COR-L47 (cell line): Measurements from ENCODE around the gene TM9SF4.

Experiments
- DNase-seq: peaks from one replicate; lab custom pipeline; 2025; lab: John Stamatoyannopoulos, UW

TM9SF4 gene

GRCh38 chr20:32109392-32110172, at the start of gene TM9SF4:
Gene TM9SF4 (plus strand): TSS chr20:32109714. CDS start chr20:32109741, 27 bp downstream.
- peak; percentile 97 for DNase-seq

- no peak for DNase-seq
These were observed 46.7 kb upstream of the TM9SF4 start for GRCh38 chr20:32062776-32063170.

- DNase-seq, result no peak
These were observed 45.8 kb upstream of the TM9SF4 start for GRCh38 chr20:32063695-32064094.

GRCh38 chr20:32064667-32065066, 44.8 kb upstream of the TM9SF4 start:
- no peak for DNase-seq

- no peak for DNase-seq
These were observed 42.2 kb upstream of the TM9SF4 start for GRCh38 chr20:32067234-32067821.

- DNase-seq, result no peak
These were observed 41.3 kb upstream of the TM9SF4 start for GRCh38 chr20:32068174-32068573.

GRCh38 chr20:32069711-32070110, 39.8 kb upstream of the TM9SF4 start:
- no peak for DNase-seq

GRCh38 chr20:32070282-32070681, 39.2 kb upstream of the TM9SF4 start:
- DNase-seq, result no peak

- no peak for DNase-seq
These were observed 38.8 kb upstream of the TM9SF4 start for GRCh38 chr20:32070690-32071213.

- DNase-seq, result no peak
These were observed 37.9 kb upstream of the TM9SF4 start for GRCh38 chr20:32071395-32072167.

GRCh38 chr20:32072168-32072750, 37.3 kb upstream of the TM9SF4 start:
- no peak for DNase-seq

GRCh38 chr20:32075534-32075933, 34.0 kb upstream of the TM9SF4 start:
- DNase-seq, result no peak

GRCh38 chr20:32077190-32077589, 32.3 kb upstream of the TM9SF4 start:
- no peak for DNase-seq

- no peak for DNase-seq
These were observed 31.2 kb upstream of the TM9SF4 start for GRCh38 chr20:32078322-32078721.

GRCh38 chr20:32078791-32079190, 30.7 kb upstream of the TM9SF4 start:
- DNase-seq, result no peak

- no peak for DNase-seq
These were observed 29.8 kb upstream of the TM9SF4 start for GRCh38 chr20:32079655-32080109.

- DNase-seq, result no peak
These were observed 28.7 kb upstream of the TM9SF4 start for GRCh38 chr20:32080783-32081182.

- DNase-seq, result no peak
These were observed 26.0 kb upstream of the TM9SF4 start for GRCh38 chr20:32083469-32083868.

- no peak for DNase-seq
These were observed 22.4 kb upstream of the TM9SF4 start for GRCh38 chr20:32087070-32087469.

GRCh38 chr20:32088759-32089158, 20.8 kb upstream of the TM9SF4 start:
- DNase-seq, result no peak

- no peak for DNase-seq
These were observed 19.7 kb upstream of the TM9SF4 start for GRCh38 chr20:32089637-32090362.
